HepG2 (cell line): ENCODE results near the gene SYCE3. TPM values are rescaled to one million over a fixed set of nuclear protein-coding genes. Genes with fewer than 3 reads are reported as not detected.
A peak's percentile ranks its signal among the peaks of the same experiment; 100 is the strongest.

Experiments used
- ARNT2 ChIP-seq: sonication (generic); formaldehyde crosslinking; IDR thresholded peaks from 2 replicates; pipeline ENCODE4 v1.8.0; 2022; ENCODE audit warnings: mild to moderate bottlenecking, low read depth, missing genetic modification reagents, moderate library complexity
- ATF1 ChIP-seq: IDR thresholded peaks from 2 replicates; pipeline ENCODE4 v1.6.1; 2016; ENCODE audit warnings: mild to moderate bottlenecking, control low read depth
- ATF3 ChIP-seq: sonication (generic); formaldehyde crosslinking; IDR thresholded peaks from 2 replicates; pipeline ENCODE4 v1.4.0; 2020; ENCODE audit warnings: missing genetic modification reagents
- CBFB ChIP-seq: sonication (generic); formaldehyde crosslinking; IDR thresholded peaks from 2 replicates; pipeline ENCODE4 v1.4.0; 2020; ENCODE audit warnings: missing genetic modification reagents
- CENPBD1 ChIP-seq: sonication (generic); formaldehyde crosslinking; IDR thresholded peaks from 2 replicates; pipeline ENCODE4 v1.8.0; 2022; ENCODE audit warnings: missing genetic modification reagents, low read depth, mild to moderate bottlenecking, borderline replicate concordance
- DDIT3 ChIP-seq: sonication (generic); formaldehyde crosslinking; IDR thresholded peaks from 2 replicates; pipeline ENCODE4 v1.4.0; 2020; ENCODE audit warnings: mild to moderate bottlenecking, missing genetic modification reagents
- GZF1 ChIP-seq: sonication (generic); formaldehyde crosslinking; IDR thresholded peaks from 2 replicates; pipeline ENCODE4 v1.5.1; 2020; ENCODE audit warnings: mild to moderate bottlenecking, missing genetic modification reagents
- HES4 ChIP-seq: sonication (generic); formaldehyde crosslinking; IDR thresholded peaks from 2 replicates; pipeline ENCODE4 v1.9.0; 2021; ENCODE audit warnings: mild to moderate bottlenecking, missing genetic modification reagents, borderline replicate concordance
- MTA3 ChIP-seq: sonication (generic); formaldehyde crosslinking; IDR thresholded peaks from 2 replicates; pipeline ENCODE4 v1.4.0; 2020; ENCODE audit warnings: missing genetic modification reagents
- NFRKB ChIP-seq: fragments of 450-650 bp; IDR thresholded peaks from 2 replicates; pipeline ENCODE4 v1.6.1; 2017
- NR2F1 ChIP-seq, 2 experiments: fragments of 450-650 bp in 1 of 2; formaldehyde crosslinking in 1 of 2; IDR thresholded peaks; 2 replicates each; pipeline versions ENCODE4 v1.5.0 to v1.6.1; 2016 to 2020; ENCODE audit warnings: mild to moderate bottlenecking in 1 of 2, missing compliant biosample characterization in 1 of 2, missing genetic modification reagents in 1 of 2, moderate library complexity in 1 of 2
- PHF20 ChIP-seq: sonication (generic); formaldehyde crosslinking; IDR thresholded peaks from 2 replicates; pipeline ENCODE4 v1.5.0; 2020; ENCODE audit warnings: mild to moderate bottlenecking, missing genetic modification reagents
- PREB ChIP-seq: sonication (generic); formaldehyde crosslinking; IDR thresholded peaks from 2 replicates; pipeline ENCODE4 v1.4.0; 2020; ENCODE audit warnings: missing genetic modification reagents
- SKI ChIP-seq: fragments of 450-650 bp; IDR thresholded peaks from one replicate; pipeline ENCODE4 v1.6.1; 2018; ENCODE audit warnings: mild to moderate bottlenecking; ENCODE audit not compliant: partially characterized antibody
- SNAPC2 ChIP-seq: sonication (generic); formaldehyde crosslinking; IDR thresholded peaks from 2 replicates; pipeline ENCODE4 v1.8.1; 2022; ENCODE audit warnings: mild to moderate bottlenecking, missing genetic modification reagents
- SOX13 ChIP-seq, 3 experiments: fragments of 450-650 bp in 1 of 3; sonication (generic) in 1 of 3; formaldehyde crosslinking in 1 of 3; IDR thresholded peaks in 2 of 3; conservative IDR thresholded peaks in 1 of 3; 2 replicates each; pipeline versions ENCODE4 v1.5.0 to v1.6.1; 2016 to 2020; ENCODE audit warnings: antibody characterized with exemption in 1 of 3, mild to moderate bottlenecking in 1 of 3, missing compliant biosample characterization in 1 of 3, missing genetic modification reagents in 1 of 3, moderate library complexity in 1 of 3
- SP2 ChIP-seq: sonication (generic); formaldehyde crosslinking; IDR thresholded peaks from 2 replicates; pipeline ENCODE4 v1.5.1; 2020; ENCODE audit warnings: mild to moderate bottlenecking, missing genetic modification reagents
- ZFP82 ChIP-seq: sonication (generic); formaldehyde crosslinking; IDR thresholded peaks from 2 replicates; pipeline ENCODE4 v1.5.1; 2020; ENCODE audit warnings: mild to moderate bottlenecking, missing genetic modification reagents, borderline replicate concordance
- ZNF121 ChIP-seq: sonication (generic); formaldehyde crosslinking; IDR thresholded peaks from 2 replicates; pipeline ENCODE4 v1.5.0; 2020; ENCODE audit warnings: mild to moderate bottlenecking, missing genetic modification reagents
- ZNF24 ChIP-seq: fragments of 450-650 bp; IDR thresholded peaks from 2 replicates; pipeline ENCODE4 v1.6.1; 2017; ENCODE audit warnings: antibody characterized with exemption, mild to moderate bottlenecking
- ZNF513 ChIP-seq: sonication (generic); formaldehyde crosslinking; conservative IDR thresholded peaks from 2 replicates; pipeline ENCODE4 v1.5.0; 2020; ENCODE audit warnings: missing genetic modification reagents
- ZNF556 ChIP-seq: sonication (generic); formaldehyde crosslinking; IDR thresholded peaks from 2 replicates; pipeline ENCODE4 v1.4.0; 2020; ENCODE audit warnings: mild to moderate bottlenecking, missing genetic modification reagents, borderline replicate concordance
- ZNF672 ChIP-seq: sonication (generic); formaldehyde crosslinking; IDR thresholded peaks from 2 replicates; pipeline ENCODE4 v1.8.1; 2022; ENCODE audit warnings: missing genetic modification reagents
- ZNF674 ChIP-seq: sonication (generic); formaldehyde crosslinking; IDR thresholded peaks from 2 replicates; pipeline ENCODE4 v1.5.0; 2020; ENCODE audit warnings: low read depth, mild to moderate bottlenecking, missing genetic modification reagents
- ZNF850 ChIP-seq: sonication (generic); formaldehyde crosslinking; conservative IDR thresholded peaks from 2 replicates; pipeline ENCODE4 v1.9.0; 2021; ENCODE audit warnings: mild to moderate bottlenecking, missing genetic modification reagents
- polyA plus RNA-seq, 8 experiments: library from polyadenylated mRNA; depleted of rRNA in 3 of 8; stranded (reverse) in 7 of 8; unstranded in 1 of 8; fragments of >200 nt; fragmentation: Illumina TruSeq in 4 of 8; extraction: Trizol in 4 of 8; gene quantifications; 2 replicates each; pipeline versions ENCODE4 v1.2.1 to v1.2.3, GENCODE V29; 2011 to 2016; ENCODE audit warnings: low read depth in 4 of 8, missing spikeins in 1 of 8, mixed read lengths in 1 of 8; ENCODE audit not compliant: insufficient read depth in 1 of 8
- total RNA-seq, 5 experiments: library from RNA; depleted of rRNA; stranded (reverse); fragments of >200 nt; fragmentation: Illumina TruSeq; extraction: Trizol; gene quantifications; 2 replicates each; pipeline ENCODE4 v1.2.3, GENCODE V29; 2016; ENCODE audit warnings: low read depth in 1 of 5

The SYCE3 gene
- total and polyA plus RNA-seq, 2 of the 13 experiments (the other 11 are each of a cell fraction or from before 2014, with no cell fraction given): not detected

GRCh38 chr22:50526108-50526833, 36.4 kb downstream of the SYCE3 start (continued):
- TF ChIP-seq ATF3 (no peak), PHF20 (CRISPR knock-in tag) (no peak; the same call in 1 of the 2 replicates), NR2F1 (CRISPR knock-in tag; IDR thresholded peaks at IDR 0.05) (no peak), ATF1 (CRISPR knock-in tag) (no peak), ARNT2 (CRISPR knock-in tag) (no peak), ZNF674 (CRISPR knock-in tag) (no peak), DDIT3 (CRISPR knock-in tag) (no peak), ZNF850 (CRISPR knock-in tag) (0 out of 2 replicates have a peak, but pooled peaks have one; percentile 40), SNAPC2 (no peak), ZFP82 (CRISPR knock-in tag) (peak; percentile 96; the same call in 1 of the 2 replicates), NFRKB (no peak), SOX13 (IDR thresholded peaks at IDR 0.05) (no peak), SOX13 (CRISPR knock-in tag; conservative IDR thresholded peaks at IDR 0.05 in 1 of 2, IDR thresholded peaks at IDR 0.05 in 1 of 2) (no peak), SKI (no peak), PREB (CRISPR knock-in tag) (no peak), ZNF121 (CRISPR knock-in tag) (no peak), ZNF513 (CRISPR knock-in tag) (no peak), ZNF556 (no peak), SP2 (CRISPR knock-in tag) (no peak), MTA3 (CRISPR knock-in tag) (no peak), CBFB (CRISPR knock-in tag) (no peak), CENPBD1 (CRISPR knock-in tag) (no peak; the same call in 1 of the 2 replicates), GZF1 (CRISPR knock-in tag) (no peak), ZNF24 (no peak), HES4 (CRISPR knock-in tag) (no peak; the same call in 1 of the 2 replicates), ZNF672 (CRISPR knock-in tag) (0 out of 2 replicates have a peak, but pooled peaks have one; percentile 28)
